NCI-H1436 (cell line): ENCODE results near the gene PARD6A.

Experiments
- DNase-seq: peaks from one replicate; lab custom pipeline; 2025; lab: John Stamatoyannopoulos, UW

PARD6A gene

GRCh38 chr16:67694611-67695010, 33.9 kb downstream of the PARD6A start:
- no peak for DNase-seq

- DNase-seq = no peak
These were observed 36.8 kb downstream of the PARD6A start for GRCh38 chr16:67697422-67698185.

GRCh38 chr16:67699265-67699664, 38.5 kb downstream of the PARD6A start:
- no peak for DNase-seq

- no peak for DNase-seq
These were observed 40.7 kb downstream of the PARD6A start for GRCh38 chr16:67701420-67701819.

- no peak for DNase-seq
These were observed 41.4 kb downstream of the PARD6A start for GRCh38 chr16:67702130-67702529.

GRCh38 chr16:67703626-67704025, 42.9 kb downstream of the PARD6A start:
- no peak for DNase-seq

GRCh38 chr16:67704110-67704509, 43.4 kb downstream of the PARD6A start:
- no peak for DNase-seq

- DNase-seq = no peak
These were observed 46.5 kb downstream of the PARD6A start for GRCh38 chr16:67707210-67707609.

GRCh38 chr16:67707790-67708189, 47.0 kb downstream of the PARD6A start:
- DNase-seq = no peak

- no peak for DNase-seq
These were observed 47.6 kb downstream of the PARD6A start for GRCh38 chr16:67708368-67708771.

GRCh38 chr16:67709050-67709449, 48.3 kb downstream of the PARD6A start:
- DNase-seq = no peak

- no peak for DNase-seq
These were observed 49.8 kb downstream of the PARD6A start for GRCh38 chr16:67710607-67711006.
